Breast epithelium (tissue), 3 donors: ENCODE measurements around the gene RERE.

ENCODE experiments used
- POLR2A ChIP-seq: fragments of 450-650 bp; IDR thresholded peaks from one replicate; pipeline ENCODE4 v1.6.1; 2016; ENCODE audit warnings: antibody characterized with exemption, mild to moderate bottlenecking, moderate library complexity
- POLR2AphosphoS5 ChIP-seq, 3 donors: sonication (generic); formaldehyde crosslinking; IDR thresholded peaks; one replicate each; pipeline ENCODE4 v1.6.1; 2017; ENCODE audit warnings: antibody characterized with exemption in 3 of 3
- TF ChIP-seq, protein P1 (sequence below), 3 donors: fragments of 450-650 bp; IDR thresholded peaks; one replicate each; pipeline ENCODE4 v1.5.1; 2016 to 2017; ENCODE audit warnings: antibody characterized with exemption in 3 of 3, mild to moderate bottlenecking in 3 of 3, moderate library complexity in 3 of 3

DNA sequence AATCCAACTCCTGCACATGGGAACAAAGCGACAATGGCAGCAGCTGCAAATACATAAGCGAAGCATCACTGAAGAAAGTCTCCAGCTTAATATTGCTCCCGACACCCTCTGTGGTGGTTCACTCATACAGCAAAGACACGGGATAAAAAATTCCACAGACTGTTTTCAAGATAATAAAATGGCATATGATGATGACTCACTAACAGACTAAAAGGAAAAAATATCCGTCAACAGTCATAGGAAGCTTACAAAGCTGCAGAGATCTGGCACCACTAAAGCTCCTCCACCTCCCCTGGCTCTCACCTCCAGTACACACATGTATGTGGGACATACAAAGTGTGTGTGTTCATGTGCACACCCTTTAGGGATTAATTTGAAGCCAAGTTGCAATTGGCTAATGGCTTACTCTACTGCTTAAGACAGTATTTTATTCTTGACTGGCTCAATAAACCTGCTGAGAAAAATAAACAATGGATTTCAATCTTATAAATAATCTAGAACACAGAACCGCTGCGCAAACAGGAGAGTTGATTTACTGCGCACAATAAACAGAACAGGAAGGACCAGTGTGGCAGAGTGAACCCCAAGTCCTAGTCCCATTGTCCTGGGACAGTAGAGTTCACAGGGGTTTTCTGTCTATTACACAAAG, 405.1 kb downstream of the RERE start:
- peak in 1 of 3 donors; percentile 56 for TF ChIP-seq POLR2AphosphoS5 (IDR thresholded peaks at IDR 0.05)
- TF ChIP-seq, protein P1, sequence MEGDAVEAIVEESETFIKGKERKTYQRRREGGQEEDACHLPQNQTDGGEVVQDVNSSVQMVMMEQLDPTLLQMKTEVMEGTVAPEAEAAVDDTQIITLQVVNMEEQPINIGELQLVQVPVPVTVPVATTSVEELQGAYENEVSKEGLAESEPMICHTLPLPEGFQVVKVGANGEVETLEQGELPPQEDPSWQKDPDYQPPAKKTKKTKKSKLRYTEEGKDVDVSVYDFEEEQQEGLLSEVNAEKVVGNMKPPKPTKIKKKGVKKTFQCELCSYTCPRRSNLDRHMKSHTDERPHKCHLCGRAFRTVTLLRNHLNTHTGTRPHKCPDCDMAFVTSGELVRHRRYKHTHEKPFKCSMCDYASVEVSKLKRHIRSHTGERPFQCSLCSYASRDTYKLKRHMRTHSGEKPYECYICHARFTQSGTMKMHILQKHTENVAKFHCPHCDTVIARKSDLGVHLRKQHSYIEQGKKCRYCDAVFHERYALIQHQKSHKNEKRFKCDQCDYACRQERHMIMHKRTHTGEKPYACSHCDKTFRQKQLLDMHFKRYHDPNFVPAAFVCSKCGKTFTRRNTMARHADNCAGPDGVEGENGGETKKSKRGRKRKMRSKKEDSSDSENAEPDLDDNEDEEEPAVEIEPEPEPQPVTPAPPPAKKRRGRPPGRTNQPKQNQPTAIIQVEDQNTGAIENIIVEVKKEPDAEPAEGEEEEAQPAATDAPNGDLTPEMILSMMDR (IDR thresholded peaks at IDR 0.05), result peak in 1 of 3 donors; percentile 27
- no peak for TF ChIP-seq POLR2A
